Measurements from ENCODE around the gene VPS16.
A peak's percentile ranks its signal among the peaks of the same experiment; 100 is the strongest.

Gene VPS16

DNA sequence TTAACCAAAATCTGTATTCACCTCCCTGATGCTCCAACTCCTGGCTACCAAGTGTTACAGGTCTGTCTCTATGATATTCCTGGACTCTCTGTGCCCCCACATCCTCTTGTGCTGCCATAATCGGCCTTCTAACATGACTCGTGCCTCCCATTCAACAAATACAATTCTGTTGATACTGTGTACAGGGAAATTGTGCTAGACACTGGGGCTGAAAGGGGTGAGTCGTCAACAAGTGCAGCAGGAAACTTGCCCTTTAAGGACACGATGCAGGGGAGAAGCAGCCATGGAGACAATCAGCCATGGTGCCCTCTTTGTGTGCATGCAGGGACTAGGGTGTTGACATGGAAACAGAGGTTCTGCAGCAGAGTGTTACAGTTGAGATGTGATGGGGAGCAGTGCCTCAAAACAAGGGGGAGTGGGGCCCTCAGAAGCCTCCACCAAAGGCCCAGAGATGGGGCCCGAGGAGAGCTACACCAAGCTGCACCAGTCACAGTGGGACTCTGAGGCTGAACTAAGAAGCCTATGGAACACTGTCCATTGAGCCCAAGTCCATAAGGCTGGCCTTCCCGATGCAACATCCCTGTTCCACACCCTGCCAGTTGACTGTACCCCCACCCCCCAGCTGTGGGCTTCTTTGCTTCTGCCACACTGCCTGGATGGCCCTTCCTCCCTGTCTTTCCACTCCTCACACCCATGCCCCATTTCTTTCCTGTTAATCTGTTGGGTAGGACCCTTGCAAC lies 3.2 kb upstream of the VPS16 start:
- DNase-seq: no peak

DNA sequence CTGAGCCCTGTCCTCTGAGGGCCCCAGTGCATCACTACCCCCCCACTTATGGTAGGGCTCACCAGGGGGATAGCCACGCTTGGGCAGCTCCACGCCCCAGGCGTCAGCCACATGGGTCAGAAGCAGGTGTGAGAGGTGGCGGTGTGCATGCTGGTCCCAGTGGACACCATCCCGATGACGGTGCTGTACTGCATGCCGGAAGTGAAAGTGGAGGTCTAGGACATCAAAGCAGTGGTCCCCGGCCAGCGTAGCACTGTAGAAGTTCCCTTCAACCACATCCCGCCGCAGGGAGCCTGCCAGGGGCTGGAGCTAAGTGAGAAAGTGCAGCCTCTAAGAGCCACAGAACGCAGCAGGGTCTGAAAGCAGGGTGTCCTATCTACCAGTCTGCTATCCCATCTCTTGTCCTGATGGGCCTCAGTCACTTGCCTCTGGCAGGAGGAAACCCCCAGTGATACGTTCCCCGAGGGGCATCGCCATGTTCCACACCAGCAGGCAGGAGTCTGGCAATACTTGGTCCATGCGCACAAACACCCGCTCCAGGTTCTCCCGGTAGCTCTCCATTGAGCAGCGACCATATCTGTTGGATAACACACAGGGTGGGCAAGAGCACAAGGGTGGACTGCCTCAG lies 2.3 kb upstream of the VPS16 start:
- DNase-seq: no peak

DNA sequence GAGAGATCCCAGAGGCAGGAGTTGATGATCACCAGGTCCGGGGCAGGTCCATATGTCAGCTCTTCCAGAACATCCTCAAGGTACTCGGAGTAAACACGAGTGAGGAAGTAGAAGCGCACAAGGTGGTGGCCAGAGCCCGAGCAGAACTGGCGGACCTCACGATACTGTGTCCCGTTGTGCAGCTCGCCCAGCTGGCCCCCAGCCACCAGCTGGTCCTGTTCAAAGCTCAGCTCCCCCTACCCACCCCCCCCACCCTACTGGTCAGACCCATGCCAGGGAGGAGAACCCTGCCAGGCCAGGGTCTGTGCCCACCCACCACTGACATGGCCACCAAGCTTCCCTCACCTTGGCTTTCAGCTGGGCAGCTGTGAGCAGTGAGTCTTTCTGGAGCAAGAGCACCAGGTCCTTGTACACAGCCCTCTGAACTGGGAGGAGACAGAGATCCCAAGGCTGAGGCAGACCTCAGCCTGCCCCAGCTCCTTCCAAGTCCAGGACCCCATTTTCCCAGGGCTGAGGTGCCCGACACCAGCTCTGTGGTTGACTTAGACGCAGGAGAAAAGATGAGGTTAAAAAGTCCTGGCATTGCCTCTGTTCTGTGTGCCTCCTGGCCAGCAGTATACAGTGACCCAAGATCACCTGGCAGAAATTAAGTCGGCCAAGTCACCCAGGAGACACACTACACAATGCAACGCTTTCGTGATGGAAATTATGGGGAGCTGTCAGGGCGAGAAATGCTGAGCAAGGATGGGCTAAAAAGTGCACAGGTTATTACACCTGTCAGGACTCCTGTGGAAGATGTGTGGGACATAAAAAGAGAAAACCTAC lies 1.5 kb upstream of the VPS16 start:
- DNase-seq: no peak

DNA sequence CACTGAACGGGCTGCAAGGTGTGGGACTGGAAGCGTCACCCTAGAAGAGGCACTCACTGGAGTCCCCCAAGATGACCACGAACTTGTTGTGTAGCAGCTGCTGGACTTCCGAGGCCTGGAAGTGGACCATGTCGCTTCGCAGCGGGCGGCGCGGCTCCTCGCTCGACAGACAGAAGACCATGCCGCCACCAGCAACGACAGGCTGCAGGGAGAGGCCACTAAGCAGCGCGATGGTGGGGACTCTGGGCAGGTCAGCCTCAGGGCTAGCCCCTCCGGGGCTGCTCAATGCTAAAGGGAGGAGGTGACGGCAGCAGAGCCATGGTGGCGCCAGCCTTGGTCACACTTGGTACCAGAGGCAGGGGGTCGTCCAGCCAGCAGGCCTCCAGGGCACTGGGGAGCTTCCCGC lies 810 bp upstream of the VPS16 start:
- no peak for DNase-seq

DNA sequence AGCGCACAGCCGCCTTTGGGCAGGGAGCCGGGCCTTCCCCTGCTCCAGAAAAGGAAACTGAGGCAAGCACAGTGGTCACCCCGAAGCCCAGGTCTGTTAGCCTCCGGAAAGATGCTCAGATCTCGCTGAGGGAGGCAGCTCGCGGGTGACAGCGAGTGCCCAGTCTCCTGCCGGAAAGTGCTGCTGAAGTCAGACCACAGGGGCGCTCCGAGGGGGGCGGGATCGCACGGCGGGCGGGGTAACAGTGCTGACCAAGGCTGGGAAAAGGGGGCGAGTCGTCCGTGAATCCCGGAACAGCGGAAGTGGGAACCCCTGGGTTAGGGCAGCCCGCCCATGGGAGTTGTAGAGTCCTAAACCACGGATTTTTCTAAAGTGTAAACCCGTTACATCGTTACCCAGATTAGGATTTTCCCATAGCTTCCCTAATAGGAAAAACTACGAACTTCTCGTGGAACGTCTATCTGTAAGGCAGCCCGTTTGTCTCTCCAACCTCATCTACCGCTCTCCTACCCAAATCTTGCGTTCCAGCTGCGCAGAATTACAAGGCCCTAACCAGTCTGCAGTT lies 504 bp downstream of the VPS16 start:
- peak; percentile 27 to 40 for DNase-seq

DNA sequence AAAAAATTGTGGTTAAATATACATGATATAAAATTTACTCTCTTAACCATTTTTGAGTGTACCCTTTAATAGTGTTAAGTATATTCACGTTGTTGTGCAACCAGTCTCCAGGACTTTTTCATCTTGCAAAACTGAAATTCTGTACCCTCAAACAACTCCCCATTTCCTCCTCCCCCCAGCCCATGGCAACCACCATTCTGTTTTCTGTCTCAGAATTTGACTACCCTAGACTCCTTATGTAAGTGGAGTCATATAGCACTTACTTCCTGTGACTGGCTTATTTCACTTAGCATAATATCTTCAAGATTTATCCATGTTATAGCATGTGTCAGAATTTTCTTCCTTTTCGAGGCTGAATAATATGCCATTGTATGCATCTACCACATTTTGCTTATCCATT lies 5.1 kb downstream of the VPS16 start:
- DNase-seq: peak; percentile 15 to 35

DNA sequence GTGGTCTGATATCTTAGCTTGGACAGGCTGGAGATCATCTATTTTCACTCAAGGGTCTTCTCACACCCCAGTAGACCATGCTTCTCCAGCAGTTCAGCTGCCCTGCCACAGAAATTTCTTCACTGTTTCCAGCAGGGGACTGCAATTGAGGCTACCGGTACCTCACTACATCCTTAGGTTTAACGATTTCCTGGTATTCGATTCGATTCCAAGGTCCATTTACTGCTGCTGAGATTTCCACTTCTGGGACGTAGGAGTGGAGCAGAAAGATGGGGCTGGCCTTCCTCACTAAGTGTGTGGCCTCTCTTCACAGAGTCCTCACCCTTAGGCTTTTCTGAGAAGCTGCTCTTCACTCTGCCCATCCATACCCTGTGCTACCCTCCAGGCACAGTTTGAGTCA lies 6.2 kb downstream of the VPS16 start:
- DNase-seq: no peak

DNA sequence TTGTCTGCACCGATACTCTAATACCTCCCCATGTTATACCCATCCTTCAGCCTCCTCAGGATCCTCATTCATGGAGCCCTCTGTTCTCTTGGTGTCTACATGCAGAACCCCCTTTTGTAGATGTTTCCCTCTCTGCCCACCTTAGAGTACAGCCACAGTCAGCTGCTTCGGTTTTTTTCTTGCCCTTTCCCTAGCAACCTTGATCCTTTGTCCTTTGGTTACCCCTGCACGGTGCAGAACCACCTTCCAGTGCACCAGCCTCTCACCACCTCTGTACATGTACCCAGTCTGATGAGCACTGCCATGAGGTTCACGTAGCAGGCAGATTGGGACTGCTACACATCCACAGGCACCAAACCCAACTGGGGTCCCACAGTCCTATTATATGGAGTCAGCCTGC lies 7.3 kb downstream of the VPS16 start:
- DNase-seq: no peak

DNA sequence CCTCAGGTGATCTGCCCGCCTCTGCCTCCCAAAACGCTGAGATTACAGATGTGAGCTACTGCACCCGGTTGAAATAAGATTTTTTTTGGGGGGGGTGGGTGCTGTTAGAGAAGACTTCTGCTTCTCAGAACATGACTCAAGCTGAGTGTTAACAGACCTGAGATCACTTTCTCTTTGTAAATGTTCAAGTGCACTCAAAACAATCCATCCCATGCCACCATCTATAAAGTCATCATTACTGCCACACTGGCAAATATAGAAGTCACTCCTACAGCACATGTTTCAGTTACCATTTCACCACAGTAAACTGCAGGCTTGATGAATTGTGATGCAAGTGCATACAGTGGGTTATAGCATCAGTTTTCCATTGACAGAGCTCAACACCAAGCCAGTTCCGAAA lies 9.0 kb downstream of the VPS16 start:
- DNase-seq: no peak

DNA sequence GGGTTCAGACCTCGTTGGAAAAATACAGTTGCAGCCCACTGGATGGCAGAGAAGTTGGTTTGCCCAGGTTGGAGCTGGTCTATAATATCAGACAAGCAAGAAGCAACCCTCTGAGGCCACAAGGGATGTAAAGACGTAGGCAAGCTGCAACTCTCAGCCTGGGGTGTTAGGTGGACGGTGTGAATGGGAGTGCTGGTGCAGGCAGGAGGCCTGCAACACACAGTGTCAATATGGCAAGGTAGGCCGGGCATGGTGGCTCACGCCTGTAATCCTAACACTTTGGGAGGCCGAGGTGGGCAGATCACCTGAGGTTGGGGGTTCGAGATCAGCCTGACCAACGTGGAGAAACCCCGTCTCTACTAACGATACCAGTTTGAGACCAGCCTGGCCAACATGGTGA lies 10.5 kb downstream of the VPS16 start:
- DNase-seq: no peak

DNA sequence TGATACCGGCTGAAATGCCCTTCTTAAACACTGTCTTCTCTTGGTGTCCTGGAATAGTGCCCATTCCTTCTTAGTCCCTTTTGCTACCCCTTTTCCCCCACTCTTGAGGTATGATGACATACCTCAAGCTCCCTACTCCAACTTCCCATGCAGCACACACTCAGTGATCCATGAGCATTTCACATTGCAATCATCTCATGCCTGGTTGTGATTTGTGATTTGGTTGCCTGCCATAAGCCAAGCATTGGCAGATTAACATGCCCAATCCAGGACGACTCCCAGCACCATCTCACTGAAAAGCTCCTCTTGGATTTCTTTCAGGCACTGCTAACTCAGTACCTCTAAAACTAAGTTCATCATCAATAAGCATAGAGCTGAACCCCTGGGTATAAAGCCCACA lies 18.0 kb downstream of the VPS16 start:
- no peak for DNase-seq

DNA sequence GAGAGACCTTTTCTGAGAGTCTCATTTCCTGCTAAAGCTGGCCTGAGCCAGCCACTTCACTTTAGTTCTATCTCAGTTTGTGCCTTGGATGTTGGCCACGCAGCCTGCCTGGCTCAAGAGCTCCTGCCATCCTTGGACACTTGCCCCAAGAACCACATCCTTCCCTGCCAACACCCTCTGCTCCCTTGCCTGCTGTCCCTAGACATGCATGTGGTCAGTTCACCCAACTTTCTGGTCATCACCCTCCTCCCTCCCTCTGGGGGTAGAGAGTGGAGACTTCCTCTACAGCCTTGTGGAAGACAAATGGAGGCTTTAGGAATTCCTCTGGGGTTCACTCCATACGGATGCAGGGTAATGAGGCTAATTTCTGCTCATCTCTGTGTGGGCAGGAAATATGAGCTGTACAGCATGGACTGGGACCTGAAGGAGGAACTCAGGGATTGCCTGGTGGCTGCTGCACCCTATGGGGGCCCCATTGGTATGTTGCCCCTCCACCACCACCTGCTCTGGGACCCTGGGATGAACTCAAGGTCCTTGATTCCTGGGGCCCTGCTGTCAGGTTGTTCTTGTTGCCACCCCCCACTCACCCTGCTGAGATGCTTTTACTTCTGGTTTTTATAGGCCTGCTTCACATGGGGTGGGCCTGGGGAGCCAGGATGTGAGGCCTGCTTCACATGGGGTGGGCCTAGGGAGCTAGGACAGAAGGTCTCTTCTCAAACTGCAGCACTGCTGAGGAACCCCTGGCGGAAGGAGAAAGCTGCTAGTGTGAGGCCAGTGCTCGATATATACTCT lies 19.0 kb downstream of the VPS16 start:
- DNase-seq: no peak

DNA sequence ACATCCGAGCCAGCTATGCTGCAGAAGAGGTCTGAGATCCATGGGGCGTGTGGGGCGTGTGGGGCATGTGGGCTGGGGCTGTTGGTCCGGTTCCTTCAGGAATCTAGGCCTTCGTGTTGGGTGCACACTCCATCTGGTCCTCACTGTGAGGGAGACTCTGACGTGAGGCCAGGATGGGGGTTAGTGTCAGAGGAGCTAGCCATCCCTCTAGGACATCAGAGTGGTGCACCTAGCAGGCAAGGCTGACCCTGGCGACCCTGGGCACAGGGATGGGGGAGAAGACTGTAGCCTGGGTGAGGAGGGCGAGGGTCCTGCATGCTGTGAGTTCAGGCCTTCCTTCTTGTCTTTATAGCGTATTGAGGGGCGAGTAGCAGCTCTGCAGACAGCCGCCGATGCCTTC lies 24.1 kb downstream of the VPS16 start:
- no peak for DNase-seq

DNA sequence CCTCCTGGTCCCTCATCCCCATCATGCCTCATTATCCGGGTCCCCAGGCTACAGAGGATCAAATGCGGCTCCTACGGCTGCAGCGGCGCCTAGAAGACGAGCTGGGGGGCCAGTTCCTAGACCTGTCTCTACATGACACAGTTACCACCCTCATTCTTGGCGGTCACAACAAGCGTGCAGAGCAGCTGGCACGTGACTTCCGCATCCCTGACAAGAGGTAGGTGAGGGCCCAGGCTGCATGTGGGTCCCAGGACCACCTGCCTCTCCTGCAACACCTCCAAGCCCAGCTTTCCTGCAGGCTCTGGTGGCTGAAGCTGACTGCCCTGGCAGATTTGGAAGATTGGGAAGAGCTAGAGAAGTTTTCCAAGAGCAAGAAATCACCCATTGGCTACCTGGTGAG lies 24.6 kb downstream of the VPS16 start:
- DNase-seq: no peak

DNA sequence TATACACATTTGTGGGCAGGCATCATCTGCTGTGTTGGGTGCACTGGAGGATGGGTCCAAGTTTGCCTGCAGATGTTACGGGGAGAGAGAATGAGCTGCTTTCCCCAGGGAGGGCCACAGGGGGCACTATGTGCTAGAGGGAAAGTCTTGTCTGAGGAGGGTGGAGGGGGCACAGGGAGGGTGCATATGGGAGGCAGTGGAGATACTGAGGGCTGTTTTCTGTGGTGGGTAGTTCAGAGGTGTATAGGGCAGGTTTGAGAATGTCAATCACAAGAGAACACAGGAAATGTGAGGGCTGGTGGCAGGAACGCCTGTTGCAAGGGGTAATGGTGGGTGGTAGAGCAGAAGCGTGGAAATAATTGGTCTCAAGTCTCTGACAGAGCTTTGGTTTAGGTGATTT lies 25.1 kb downstream of the VPS16 start:
- DNase-seq: peak; percentile 25 to 33

DNA sequence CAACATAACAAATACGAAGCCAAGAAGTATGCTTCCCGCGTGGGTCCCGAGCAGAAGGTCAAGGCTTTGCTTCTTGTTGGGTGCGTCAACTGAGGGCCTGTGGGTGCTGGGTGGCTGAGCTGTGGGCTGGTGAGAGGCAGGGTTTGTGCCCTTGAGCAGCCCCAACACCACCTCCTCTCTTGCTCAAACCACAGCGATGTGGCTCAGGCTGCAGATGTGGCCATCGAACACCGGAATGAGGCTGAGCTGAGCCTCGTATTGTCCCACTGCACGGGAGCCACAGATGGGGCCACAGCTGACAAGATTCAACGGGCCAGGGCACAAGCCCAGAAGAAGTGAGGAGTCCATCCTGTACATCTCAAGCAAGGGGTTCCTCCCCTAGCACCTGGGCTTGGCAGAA lies 25.7 kb downstream of the VPS16 start:
- no peak for DNase-seq

DNA sequence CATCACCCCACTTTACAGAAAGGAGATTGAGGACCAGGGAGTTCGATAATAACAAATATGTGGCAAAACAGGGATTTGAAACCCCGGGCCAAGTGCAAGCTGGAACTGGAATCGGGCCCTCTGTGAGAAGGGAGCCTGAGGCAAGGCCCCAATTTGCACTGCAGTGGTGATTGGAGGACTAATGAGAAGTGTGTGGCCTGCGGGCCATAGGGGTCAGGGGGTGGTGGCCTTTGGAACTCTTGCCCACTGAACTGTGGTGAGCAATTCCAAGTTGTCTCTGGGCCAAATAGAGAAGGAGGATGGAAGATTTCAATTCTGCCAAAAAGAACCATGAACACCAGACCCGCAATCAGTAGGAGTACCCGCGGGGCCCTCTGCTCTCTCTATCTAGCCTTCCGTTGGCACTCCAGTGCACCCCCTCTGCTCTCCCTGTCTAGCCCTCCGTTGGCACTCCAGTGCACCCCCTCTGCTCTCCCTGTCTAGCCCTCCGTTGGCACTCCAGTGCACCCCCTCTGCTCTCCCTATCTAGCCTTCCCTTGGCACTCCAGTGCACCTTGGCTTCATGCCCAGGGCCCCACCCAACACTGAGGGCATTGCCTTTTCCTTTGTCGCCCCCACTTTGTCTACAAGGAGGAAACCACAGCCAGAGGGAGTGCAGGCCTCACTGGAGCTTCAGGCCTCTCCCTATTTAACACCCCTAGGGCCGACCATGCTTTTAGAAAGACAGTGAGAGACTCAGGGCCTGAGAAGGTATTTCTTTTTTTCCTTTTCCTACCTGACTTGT lies 26.7 kb downstream of the VPS16 start:
- peak; percentile 69 to 81 for DNase-seq

DNA sequence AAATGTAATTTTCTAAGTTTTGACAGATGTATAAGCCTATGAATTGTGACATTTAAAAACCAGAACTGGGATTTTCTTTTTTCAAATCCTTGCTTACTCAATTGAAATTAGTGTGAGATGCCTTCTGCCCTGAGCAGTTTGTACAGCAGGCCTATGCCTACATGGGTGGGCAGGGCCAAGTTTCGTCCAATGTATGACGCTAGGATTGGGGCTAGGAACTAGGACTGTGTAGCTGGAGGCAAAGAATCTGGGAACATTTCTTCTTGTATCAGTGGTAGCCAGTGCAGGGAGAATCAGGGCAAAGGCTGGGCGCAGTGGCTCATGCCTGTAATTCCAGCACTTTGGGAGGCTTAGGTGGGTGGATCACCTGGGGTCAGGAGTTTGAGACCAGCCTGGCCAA lies 28.8 kb downstream of the VPS16 start:
- no peak for DNase-seq

DNA sequence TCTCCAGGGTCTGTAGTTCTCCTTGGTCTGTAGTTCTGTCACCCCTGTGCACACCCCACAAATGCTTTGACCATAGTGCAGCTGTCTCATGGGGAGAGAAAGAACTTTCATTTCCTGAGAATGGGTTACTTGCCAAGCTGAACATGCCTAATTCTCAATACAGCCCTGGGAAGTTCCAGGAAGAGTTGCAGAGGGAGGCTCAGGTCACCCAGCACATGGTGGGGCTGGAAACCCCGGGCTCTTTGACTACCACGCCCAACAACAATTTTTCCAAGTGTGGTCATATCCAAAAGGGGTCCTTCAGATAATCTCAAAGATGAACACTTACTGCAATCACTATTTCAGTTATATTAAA lies 30.5 kb downstream of the VPS16 start:
- peak in 1 of 2 experiments; percentile 8 for DNase-seq

DNA sequence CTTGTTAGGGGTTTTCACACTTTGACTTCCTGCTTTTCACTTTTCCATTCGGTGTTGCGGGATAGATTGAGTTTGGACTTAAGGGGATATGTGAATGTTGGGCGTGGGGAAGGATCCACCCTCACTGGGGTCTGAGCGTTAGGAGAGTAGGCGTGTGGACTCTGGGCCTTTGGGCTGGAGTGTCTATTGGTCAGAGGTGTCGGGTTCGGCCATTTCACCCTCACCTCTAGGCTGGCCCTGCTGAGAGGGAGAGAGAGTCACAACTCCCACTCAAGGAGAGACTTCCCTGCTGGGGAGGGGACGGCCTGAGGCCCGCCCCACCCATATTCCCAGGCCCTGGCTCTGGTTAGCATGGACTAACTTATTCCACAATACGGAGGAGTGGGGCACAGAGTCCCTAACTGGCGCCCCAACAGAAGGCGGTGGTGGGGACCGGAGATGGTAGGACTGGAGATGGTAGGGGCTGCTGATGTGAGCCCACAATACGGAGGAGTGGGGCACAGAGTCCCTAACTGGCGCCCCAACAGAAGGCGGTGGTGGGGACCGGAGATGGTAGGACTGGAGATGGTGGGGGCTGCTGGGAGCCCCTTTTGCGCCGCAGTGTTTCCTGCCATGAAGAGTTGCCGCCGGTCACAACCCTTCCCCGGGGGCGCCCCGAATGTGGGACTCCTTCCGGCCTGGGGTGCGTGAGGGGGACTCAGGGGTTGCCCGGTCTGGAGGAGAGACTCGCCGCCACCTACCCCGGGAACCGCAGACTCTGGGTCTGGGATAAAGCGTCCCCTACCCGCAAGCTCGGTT lies 31.3 kb downstream of the VPS16 start:
- peak; percentile 16 to 57 for DNase-seq

DNA sequence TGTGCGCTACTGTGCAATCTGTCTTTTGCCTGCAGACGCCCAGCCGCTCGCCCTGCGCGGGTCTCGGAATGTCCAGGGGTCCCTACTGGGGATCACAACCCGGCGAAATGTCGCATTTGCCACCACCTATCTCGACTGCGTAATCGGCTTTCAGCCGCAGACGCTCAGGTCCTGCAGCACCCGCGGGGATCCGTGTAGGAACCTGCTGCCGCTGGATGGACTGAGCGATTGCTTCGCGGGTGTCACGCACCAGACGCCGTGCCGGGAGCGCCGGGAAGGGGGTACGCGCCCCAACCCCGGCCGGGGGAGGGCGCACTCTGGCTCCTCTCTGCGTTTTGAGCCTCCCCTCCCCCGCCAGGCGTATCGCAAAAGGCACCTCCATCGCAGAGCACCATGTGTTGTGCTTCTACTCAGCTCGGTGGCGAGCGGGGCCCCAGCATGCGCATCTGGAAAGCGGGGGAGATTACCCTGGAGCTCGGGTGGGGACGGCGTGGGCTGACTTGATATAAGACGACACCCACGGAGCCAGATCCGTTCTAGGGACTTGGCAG lies 32.0 kb downstream of the VPS16 start:
- DNase-seq: peak; percentile 63 to 75
